Fibroblast of the aortic adventitia (primary cell): ENCODE measurements around the gene DNAJC8. TPM values are rescaled to one million over a fixed set of nuclear protein-coding genes. Genes with fewer than 3 reads are reported as not detected.

Experiments
- DNase-seq: peaks from one replicate; pipeline ENCODE4 v3.0.0-alpha.2; 2010; ENCODE audit warnings: low read depth
- H3K4me3 ChIP-seq: 2 replicates; pipeline ENCODE4 v1.5.1; 2011; ENCODE audit warnings: low read depth, mild to moderate bottlenecking, control low read depth, low read length, moderate library complexity
- CTCF ChIP-seq: IDR thresholded peaks from 2 replicates; pipeline ENCODE4 v1.5.1; 2011; ENCODE audit warnings: mild to moderate bottlenecking, low read length, control low read depth, inconsistent platforms; ENCODE audit not compliant: insufficient read depth
- total RNA-seq: library from RNA; depleted of rRNA; stranded (reverse); fragments of >200 nt; gene quantifications from 2 replicates; pipeline ENCODE4 v1.2.3, GENCODE V29; 2012; ENCODE audit warnings: low replicate concordance

DNAJC8 gene
- total RNA-seq, 1 donor = 76.4 TPM

DNA sequence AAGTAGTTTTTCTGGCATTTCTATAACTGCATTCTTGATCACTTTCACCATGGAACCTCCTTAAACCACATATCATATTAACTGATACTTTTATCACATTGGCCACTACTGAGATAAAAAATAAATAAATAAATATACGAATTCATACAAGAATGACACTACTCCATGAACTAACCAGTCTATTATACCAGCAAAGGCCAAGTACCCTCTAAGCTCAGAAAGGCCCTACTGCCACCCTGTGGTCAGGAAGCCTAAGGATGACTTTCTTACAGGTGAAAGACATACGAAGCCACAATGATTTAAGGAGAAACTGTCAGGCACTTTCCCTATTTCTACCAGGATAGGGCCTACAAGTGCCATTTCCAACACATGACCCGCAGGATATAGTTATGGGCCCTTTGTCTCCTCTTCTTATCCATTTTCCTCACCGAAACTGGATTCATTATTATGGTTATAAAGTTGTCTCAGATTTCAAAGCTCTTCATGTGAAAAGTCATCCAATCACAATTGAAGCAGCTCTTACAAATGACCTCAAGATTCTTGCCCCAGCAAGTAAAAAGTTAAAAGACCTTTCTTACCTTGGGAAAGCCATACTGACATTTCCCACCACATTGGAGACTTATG lies 23.9 kb downstream of the DNAJC8 start:
- peak; percentile 82 for TF ChIP-seq CTCF
- no peak overlapping the region for H3K4me3 ChIP-seq
- peak; percentile 81 for DNase-seq

- no peak for TF ChIP-seq CTCF
- no peak for DNase-seq
- H3K4me3 ChIP-seq = no peak overlapping the region
Measured at GRCh38 chr1:28205243-28205642, 27.6 kb downstream of the DNAJC8 start.

- H3K4me3 ChIP-seq = no peak overlapping the region
- no peak for DNase-seq
- TF ChIP-seq CTCF = no peak
Measured at GRCh38 chr1:28200234-28200873, 32.5 kb downstream of the DNAJC8 start.

DNA sequence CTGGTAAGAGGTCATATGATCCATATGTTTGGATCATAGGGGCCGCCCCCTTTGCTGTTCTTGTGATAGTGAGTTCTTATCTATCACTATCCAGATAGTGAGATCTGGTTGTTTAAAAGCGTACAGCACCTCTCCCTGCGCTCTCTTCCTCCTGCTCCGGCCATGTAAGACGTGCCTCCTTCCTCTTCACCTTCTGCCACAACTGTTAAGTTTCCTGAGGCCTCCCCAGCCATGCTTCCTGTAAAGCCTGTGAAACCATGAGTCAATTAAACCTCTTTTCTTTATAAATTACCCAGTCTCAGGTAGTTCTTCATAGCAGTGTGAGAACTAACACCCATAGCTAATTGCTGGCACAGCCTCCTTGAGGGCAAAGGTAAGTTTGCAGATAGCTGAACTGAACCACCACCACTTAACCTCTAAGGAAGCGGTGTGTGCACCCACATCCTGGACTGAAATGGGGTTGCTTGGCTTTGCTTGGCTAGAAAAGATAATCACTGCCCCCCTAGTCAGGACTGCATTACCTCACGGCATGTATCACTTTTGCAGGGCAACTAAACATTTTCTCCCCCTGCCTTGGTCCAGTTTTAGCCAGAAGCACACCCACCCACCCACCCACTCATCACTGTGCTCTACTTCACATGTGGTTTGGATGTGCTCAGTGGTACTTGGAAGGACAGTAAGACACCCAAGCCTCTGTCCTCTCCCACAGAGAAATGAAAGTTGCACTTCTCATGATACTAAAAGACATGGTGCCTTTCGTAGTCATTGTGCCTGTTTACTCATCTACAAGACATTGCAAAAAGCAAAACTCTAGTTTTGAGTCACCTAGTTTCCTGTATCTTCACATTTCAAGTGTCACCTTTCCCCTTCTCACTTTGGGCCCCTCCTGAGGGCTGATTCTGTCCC lies 33.2 kb downstream of the DNAJC8 start:
- no peak for DNase-seq
- no peak for TF ChIP-seq CTCF
- no peak overlapping the region for H3K4me3 ChIP-seq

GRCh38 chr1:28197682-28198415 lies 35.0 kb downstream of the DNAJC8 start:
- DNase-seq = no peak
- no peak for TF ChIP-seq CTCF
- H3K4me3 ChIP-seq = no peak overlapping the region

DNA sequence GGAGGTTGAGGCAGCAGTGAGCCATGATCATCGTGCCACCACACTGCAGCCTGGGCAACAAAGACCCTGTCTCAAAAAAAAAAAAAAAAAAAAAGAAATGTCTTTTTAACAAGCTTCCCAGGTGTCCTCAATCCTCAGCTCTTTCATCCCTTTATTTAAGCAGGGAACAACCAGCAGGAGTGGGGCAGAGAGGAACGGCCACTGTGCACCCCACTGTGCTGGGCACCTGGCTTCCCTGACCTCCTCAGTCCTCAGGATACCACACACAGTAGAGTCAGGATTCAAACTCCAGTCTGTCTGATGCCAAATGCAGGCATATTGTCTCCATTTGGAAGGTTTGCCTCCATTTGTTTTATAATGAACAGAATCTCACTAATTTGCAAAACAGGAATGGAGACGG lies 36.5 kb downstream of the DNAJC8 start:
- TF ChIP-seq CTCF = no peak
- no peak overlapping the region for H3K4me3 ChIP-seq
- no peak for DNase-seq
